Epithelial cell of prostate (primary cell): Measurements from ENCODE around the gene TSPOAP1.
A peak's percentile ranks its signal among the peaks of the same experiment; 100 is the strongest.

Experiments used
- DNase-seq: peaks from one replicate; pipeline ENCODE4 v3.0.0-alpha.2; 2011; ENCODE audit warnings: low read depth, low spot score
- H3K27ac ChIP-seq: fragments of 450-650 bp; 2 replicates; pipeline ENCODE4 v1.5.1; 2017; ENCODE audit warnings: mild to moderate bottlenecking

TSPOAP1 gene

GRCh38 chr17:58328195-58329034, at the start of gene TSPOAP1:
Gene TSPOAP1, minus strand, starts transcription at chr17:58328795. Its CDS starts 875 bp downstream, at chr17:58327920.
- no peak within 1 kb of the TSS for H3K27ac ChIP-seq
- DNase-seq, result no peak

- peak overlapping the region; percentile 34 for H3K27ac ChIP-seq
- no peak for DNase-seq
Measured at GRCh38 chr17:58377661-58378060, 49.1 kb upstream of the TSPOAP1 start.

- peak; percentile 66 for DNase-seq
- peak overlapping the region; percentile 34 for H3K27ac ChIP-seq
Measured at GRCh38 chr17:58377093-58377601, 48.6 kb upstream of the TSPOAP1 start.

- peak overlapping the region; percentile 34 for H3K27ac ChIP-seq
- no peak for DNase-seq
Measured at GRCh38 chr17:58376472-58377000, 47.9 kb upstream of the TSPOAP1 start.

GRCh38 chr17:58375811-58376210, 47.2 kb upstream of the TSPOAP1 start:
- no peak for DNase-seq

DNA sequence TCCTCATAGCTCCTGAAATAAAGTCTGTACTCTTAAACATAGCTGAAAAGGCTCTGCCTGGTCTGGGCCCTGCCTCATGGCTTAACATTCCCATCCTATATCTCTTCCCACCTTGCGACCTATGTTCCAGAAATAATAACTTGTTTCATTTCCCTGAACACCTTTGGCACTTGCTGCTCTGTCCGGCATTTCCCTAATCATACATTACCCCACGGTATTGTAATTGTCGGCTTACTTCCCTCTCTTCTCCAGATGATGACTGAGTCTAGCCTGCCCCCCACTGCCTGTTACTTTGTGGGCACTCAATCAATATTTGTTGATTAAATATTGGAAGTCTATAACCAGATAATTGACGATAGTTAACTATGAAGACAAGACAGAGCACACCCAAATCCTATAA, 46.7 kb upstream of the TSPOAP1 start:
- no peak for DNase-seq
- no peak overlapping the region for H3K27ac ChIP-seq

More at GRCh38 chr17:58375811-58376210, 47.2 kb upstream of the TSPOAP1 start:
- no peak overlapping the region for H3K27ac ChIP-seq

GRCh38 chr17:58373923-58374322, 45.3 kb upstream of the TSPOAP1 start:
- DNase-seq, result no peak
- H3K27ac ChIP-seq, result no peak overlapping the region

DNA sequence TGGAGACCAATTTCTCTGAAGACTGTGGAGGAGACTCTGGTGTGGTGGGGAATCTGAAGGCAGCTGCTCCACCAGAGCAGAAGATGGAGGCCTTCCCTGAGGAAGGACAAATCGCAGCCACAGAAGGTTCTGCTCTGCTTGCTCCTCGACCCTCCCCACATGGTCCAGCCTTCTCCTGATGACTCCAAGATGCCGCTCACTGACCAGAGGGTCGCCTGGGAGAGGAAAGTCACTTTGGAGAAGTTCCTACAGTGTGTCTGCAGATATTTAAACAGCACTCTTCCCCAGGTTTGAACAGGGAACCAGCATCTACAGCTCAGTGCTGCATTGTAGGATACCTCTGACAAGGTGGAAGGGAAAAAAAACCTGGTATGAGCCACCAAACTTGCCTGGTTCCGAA, 44.4 kb upstream of the TSPOAP1 start:
- no peak for DNase-seq
- H3K27ac ChIP-seq, result no peak overlapping the region

DNA sequence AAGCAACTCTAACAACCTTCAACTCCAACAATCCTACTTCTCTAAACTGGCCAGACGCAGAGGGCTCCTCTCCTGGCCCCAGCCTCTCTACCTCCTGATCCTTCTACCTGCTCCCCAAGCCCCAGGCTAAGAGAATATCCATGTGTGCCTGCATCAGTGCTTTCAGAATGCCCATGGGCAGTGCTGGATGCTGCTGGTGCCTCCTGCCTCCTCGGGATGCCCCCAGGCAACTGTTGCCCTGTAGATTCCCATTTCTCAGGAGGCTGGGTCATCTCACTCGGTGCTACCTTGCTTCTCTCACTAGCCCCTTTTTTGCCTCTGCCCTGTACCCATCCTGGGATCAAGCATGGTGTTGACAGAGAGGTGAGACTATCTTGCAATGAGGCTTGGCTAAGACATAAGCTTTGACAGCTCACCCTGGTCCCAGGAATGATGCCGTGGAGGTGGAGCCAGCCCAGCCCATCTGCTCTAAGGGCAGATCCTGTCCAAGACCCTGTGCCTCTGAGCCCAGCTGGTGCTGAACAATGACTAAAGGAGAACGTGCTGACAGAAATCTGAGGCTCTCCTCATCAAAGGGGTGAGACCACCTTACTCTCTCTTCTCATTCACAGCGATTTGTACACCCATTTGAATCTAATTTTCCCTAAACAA, 42.8 kb upstream of the TSPOAP1 start:
- no peak overlapping the region for H3K27ac ChIP-seq
- DNase-seq, result no peak

DNA sequence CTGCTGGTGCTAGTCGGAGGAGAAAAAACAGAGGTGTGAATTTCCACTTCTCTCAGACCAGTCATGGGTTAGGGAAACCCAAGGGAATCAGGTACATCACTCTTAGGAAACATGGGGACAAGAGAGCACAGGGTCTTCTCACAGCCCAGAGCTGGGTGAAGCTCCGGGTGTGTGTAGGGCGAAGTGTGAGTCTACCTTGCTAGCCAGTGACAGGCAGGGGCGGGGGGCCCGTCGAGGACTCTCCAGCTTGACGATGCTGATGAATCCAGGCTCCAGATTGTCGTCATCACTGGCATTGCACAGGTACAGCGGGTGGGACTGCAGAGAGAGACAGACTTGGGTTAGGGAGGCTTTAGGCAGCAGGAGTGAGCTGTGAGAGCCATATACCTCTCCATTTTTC, 42.1 kb upstream of the TSPOAP1 start:
- H3K27ac ChIP-seq, result no peak overlapping the region
- no peak for DNase-seq

DNA sequence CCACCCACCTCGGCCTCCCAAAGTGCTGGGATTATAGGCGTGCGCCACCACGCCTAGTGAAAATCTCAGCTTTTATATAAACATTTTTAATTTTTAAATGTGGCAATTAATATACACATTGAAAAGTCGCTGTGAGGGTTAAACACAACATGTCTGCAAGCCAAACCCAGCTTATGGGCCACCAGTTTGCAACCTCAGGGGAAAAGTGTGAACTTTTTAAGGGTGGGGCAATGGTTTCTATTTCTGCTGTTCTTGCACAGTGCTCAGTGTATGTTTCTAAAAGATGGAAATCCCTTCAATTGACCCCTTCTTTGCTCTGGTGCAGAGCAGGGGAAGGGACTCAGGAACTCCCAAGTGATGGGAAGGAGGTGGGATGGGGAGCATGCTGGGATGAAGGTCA, 41.7 kb upstream of the TSPOAP1 start:
- no peak overlapping the region for H3K27ac ChIP-seq
- DNase-seq, result no peak

DNA sequence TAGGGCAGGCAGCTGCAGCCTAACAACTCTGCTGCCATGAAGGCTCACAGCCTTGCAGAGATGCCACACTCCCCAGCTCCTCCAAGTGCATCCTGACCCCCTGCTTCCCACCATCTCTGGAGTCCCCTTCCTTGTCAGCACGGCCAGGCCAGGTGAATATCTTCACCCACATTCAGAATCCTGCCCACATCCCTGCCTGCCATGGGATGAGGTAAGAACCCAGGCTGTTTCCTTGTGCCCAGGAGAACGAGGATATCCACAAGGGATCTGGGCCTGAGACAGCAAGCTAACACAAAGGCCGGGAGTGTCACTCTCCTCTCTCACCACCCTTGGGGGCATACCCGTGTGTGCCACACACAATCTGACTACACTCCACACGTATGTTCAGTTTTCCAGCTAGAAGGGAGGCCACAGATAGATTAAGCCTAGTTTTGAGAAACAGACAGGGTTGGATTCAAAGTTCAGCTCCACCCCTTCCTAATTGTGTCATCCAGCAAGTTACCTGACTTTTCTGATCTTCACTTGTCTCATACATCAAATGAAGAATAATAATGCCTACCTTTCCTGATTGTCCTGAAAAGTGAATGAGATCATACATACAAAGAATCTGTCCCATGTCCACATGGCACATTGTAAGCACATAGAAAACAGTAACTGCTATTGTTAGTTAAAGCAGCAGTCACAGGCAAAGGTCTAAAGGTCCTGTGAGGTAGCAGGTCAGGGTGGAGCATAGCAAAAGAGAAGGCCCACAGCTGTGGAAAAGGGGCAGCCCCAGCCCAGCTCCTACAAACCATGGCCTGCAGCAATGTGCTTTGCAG, 40.8 kb upstream of the TSPOAP1 start:
- no peak overlapping the region for H3K27ac ChIP-seq
- no peak for DNase-seq

DNA sequence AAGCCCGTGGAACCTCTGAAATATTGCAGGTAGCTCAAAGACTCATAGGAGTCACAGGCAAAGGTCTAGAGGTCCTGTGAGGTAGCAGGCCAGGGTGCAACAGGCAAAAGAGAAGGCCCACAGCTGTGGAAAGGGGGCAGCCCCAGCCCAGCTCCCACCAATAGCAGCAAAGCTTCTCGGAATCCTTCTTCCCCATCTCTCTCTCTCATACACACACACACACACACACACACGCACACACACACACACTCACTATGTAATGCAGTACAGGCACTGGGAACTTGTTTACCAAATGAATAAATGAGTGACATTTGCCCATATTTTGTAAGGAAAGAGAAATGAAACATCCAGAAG, 40.2 kb upstream of the TSPOAP1 start:
- no peak overlapping the region for H3K27ac ChIP-seq

DNA sequence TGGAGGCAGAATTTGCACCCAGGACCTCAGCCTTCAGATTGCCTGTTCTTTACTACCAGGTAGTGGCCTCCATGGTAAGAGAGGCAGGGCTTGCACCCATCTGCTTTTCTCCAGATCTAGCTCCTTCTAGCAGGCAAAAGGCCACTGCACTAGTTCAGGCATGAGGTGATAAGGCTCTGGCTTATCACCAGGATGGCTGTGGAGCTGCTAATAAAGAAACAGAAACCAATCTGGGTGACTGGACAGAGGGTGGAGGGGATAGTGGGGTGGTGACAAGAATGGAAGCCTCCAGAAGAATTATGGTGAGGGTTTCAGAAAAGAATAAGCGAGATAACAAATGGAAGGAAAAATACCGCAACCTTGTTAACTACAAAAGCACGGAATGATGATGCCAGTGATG, 38.9 kb upstream of the TSPOAP1 start:
- H3K27ac ChIP-seq, result no peak overlapping the region
- DNase-seq, result no peak

More for the DNA sequence above, 40.2 kb upstream of the TSPOAP1 start:
- DNase-seq, result no peak

DNA sequence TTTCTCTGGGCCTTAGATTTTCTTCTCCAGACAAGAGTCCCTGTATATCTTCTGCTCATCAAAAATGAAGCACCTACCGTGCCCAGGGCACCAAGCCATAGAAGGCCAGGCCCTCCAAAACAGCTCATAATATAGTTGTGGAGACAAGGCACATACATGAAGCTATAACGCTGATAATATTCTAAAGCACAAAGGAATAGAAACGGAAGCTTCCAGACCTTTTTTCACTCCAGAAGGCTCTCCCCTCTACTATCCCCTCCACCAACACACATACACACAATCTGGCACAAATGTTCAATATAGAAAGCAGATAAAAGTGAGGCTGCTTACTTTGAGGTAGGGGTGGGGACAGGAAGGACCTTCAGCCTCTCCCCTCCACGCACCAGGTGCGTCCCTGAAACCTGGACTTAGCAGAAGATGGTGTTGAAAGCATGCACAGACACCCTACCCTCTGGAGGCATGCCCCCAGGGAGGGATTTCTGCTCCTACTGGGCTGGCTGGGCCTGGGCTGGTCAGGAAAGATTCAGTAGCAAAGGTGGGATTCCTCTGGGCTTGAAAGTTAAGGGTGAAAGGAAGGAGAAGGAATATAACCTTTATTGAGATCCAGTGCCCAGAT, 37.5 kb upstream of the TSPOAP1 start:
- DNase-seq, result no peak
- H3K27ac ChIP-seq, result no peak overlapping the region

DNA sequence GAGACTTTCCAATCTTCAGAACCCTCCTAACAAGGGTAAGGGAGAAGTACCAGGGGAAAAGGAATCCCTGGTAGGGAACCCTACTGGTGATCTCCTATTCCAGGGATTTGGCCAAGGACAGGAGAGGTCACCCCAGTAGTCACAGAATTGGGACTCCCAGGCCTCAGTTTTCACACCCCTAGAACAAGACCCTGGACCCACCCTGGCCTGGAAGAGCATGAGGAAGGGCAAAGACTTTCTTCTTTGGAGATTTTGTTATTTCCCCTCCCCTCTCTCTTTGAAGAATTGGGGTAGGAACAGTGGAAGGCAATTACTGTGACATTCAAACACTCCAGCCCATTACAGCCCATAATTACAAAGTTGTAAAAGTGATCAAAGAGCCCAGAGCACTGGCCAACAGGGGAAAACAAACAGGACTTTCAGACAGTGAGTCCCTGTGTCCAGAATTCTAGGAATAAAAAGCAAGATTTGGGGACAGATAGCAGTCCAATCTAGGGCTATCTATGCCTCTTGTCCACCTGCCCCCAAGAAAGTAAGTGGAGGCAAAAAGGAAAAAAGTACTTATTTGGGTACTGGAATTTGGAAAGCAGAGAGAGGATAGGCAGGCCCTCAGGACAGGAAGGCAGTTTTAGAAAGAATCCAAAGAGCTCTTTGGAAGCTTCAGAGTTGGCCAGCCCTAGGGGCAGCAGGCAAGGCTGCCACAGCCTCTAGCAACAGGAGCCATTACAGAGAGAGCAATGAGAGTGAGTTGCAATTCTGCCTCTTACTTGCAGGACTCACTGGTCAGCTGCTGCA, 36.8 kb upstream of the TSPOAP1 start:
- peak overlapping the region; percentile 61 for H3K27ac ChIP-seq
- DNase-seq, result no peak

GRCh38 chr17:58364270-58364942, 35.8 kb upstream of the TSPOAP1 start:
- H3K27ac ChIP-seq, result peak overlapping the region; percentile 61
- DNase-seq, result peak; percentile 36

DNA sequence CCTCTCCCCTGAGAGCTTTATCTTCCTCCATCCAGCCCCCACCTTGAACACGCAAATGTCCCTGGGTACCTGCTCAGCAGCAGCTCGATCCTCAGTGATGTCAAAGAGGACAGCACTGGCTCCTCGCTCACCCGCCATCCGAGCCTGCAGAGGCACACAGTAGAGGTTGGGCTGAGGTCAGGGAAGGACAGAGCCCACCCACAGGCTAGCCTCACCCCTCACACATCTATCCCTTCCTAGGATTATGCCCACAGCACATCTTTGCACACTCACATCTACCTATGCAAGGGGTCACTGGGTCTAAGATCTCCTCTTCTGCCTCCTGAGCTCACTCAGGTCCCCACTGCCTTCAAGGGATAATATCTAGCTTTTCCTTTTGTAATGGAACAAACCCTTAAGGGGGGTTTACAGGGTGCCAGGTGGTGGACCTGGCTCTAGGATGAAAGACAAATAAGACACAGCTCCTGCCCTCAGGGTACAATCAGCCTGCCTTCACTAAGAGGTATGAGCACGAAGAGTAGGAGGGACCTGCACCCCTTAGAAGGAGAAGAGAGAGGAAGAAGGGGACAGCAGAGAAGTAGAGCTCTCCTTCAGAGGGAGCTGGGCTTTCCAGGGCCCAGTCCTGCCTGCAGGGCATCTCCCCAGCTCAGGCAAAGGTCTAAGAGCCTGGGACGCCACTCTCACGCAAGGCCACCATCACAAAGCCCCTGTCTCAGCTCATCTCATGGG, 35.0 kb upstream of the TSPOAP1 start:
- DNase-seq, result no peak
- H3K27ac ChIP-seq, result no peak overlapping the region
